Activated T-cell treated with anti-CD3 and anti-CD28 coated beads for 48 hours (primary cell): ENCODE data around the gene GAMT.

ENCODE experiments used
- DNase-seq: peaks from one replicate; pipeline ENCODE4 v3.0.0-alpha.2; 2020; ENCODE audit warnings: low read depth

The GAMT gene

DNA sequence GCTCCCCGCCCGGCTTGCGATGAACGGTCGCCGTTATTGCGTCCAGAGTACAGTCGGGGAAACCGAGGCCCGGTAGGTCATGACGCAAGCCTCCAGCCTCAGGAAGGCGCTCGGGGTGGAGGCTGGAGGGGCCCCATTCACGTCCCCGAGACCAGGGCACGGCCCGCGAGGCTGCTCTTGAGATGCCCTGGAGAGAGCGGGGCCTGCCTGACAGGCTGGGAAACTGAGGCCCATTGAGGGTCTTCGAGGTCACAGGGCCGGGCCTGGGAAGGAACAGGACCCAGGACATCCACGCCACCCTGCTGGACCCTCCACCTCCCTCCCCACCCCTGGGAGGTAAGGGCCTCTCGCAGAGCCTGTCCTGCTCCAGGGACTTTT, 17.3 kb downstream of the GAMT start:
- no peak for DNase-seq

DNA sequence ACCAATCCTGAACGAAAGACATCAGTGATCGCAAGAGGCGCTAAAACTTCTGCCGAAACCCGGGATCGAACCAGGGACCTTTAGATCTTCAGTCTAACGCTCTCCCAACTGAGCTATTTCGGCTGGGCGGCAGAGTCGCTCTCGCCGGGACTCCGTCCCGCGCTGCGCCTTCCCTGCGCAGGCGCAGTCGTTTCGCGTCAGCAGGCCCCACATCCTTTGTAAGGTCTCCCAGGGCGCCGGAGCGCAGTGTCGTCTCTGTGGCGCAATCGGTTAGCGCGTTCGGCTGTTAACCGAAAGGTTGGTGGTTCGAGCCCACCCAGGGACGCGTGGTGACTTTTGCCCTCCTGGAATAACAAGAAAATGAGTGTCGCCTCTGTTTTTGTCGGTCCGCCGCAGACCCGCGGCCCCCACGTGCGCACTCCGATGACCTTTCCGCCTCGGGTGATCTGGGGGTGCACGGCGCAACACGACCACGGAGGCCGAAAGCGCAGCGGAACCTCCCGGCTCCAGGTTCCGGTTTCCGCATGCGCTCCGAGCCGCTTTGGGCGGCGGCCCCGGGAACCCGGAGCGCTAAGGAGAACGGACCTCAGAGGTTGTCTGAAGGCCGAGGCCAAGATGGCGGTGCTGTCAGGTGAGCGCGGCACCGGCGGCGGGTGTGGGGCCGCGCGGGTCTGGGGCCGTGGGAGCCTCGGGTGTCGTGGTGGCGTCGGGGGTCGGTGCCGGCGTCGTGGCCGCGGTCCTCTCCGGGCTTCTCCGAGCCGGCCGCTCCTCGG, 17.8 kb downstream of the GAMT start, which contains the start of gene NDUFS7:
NDUFS7 (plus strand) TSS at position 596 of the 773 bp plus-strand sequence; CDS start at position 616, 20 bp downstream.
- DNase-seq, result peak; percentile 90

DNA sequence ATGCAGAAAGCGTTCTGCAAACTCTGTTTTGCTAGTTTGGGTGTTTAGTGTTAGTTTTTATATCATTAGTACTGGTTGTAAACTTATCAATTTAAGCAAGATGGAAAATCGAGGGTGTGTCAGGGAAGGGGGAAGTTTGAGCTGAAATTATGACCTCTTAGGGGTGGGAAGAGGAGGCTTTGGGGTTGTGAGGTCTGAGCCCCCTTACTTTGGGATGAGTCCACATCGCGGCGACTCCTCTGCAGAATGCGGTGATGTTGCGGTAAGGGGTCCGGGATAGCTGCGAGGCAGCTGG, 18.4 kb downstream of the GAMT start:
- no peak for DNase-seq

DNA sequence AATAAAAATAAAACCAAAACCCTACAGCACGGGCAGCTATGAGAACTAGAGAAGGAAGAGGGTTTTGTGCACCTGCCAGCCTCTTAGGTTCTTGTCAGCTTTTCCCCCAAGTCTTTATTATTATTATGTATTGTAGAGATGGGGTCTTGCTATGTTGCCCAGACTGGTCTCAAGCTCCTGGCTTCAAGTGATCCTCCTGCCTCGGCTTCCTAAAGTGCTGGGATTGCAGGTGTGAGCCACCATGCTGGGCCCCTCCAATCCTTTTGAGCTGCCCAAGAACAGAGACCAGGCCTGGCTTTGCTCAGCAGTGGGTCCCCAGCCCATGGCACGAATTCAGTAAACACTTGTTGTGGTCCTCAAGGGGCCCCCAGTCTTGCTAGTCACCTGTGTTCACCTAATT, 19.1 kb downstream of the GAMT start:
- DNase-seq, result no peak

GRCh38 chr19:1379961-1380489, 21.3 kb downstream of the GAMT start:
- no peak for DNase-seq

GRCh38 chr19:1379126-1379905, 22.0 kb downstream of the GAMT start:
- DNase-seq, result no peak

- DNase-seq, result no peak
Observed at GRCh38 chr19:1377965-1378785, 23.2 kb downstream of the GAMT start.

DNA sequence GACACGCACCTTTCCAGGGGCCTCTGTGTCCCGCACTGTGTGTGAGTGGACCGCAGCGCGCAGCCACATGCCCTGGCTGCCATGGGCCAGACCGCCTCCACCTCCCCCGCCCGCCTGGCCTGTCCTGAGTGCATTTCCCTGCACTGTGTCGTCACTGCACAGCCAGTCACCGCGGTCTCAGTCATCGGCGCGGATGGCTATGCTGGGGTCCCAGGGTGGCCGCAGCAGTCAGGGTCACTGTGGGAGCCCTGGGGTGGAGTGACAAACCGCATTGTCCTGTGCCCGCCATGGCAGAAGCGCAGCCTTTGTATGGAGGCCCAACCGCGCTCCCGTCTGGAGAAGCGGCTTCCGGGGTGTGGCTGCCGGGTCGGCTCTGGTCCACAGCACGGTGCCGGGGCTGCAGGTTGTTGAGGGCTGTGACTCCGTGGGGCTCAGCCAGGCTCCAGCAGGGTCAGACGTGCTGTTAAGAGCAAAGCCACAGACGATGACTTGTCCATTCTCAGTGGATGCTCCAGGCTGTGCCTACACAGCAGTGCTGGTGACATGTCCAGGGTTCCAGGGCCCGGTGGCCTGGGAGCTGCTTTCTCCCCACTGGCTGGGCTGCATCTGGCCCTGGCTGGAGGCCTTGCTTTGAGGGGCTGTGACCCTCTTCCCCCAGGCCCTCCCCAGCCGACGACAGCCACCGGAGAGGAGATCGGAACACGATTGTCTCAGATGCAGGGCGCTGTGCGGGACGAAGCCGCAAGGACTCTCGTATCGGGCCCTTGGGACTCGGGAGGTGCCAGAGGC, 24.0 kb downstream of the GAMT start:
- no peak for DNase-seq

- no peak for DNase-seq
Observed at GRCh38 chr19:1376415-1376805, 24.9 kb downstream of the GAMT start.

DNA sequence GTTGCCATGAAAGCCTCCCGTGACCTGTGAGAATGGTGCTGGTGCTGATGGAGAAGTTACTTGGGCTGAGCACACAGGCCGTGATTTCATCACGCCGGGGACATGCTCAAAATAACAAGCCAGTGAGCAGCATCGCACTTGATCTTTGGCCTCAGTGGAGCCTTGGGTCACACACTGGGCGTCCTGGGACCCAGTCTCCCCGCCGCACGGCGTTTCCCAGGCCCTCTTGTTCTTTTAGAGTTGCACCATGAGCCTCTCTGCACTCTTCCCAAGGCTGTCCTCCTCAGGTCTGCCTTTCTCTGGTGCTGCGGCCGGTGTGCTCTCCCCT, 27.1 kb downstream of the GAMT start:
- DNase-seq, result no peak

DNA sequence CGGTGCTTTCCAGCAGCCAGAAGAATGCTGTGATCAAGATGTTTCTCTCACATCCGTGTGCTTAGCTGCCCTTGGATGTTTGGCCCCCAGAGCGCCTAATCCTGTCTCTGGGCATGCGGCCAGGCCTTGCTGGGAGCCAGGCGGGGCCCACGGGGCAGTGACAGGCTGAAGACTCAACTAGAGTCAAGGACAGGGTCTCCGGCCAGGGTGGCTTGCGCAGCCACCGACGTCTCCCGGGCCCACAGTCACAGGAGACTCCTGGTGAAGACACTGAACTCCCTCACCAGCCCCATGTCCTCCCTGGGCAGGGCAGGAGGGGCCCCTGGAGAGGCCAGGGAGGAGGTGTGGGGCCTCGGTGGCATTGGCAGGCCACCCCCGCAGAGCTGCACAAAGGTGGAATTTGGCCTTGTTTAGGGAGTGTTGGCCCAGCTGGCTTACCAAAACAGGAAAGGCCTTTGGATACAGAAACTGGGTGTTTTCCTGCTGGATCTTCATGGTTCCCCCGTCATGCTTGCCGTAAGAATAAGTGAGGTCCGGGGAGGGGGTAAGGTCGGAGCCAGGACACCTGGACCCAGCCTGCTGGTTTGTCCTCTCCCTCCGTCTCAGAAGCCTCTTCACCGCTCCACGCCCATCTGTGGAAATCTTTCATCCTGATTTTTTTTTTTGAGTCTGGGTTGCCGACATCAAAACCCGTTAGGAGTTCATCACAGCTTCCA, 27.6 kb downstream of the GAMT start:
- DNase-seq, result no peak

DNA sequence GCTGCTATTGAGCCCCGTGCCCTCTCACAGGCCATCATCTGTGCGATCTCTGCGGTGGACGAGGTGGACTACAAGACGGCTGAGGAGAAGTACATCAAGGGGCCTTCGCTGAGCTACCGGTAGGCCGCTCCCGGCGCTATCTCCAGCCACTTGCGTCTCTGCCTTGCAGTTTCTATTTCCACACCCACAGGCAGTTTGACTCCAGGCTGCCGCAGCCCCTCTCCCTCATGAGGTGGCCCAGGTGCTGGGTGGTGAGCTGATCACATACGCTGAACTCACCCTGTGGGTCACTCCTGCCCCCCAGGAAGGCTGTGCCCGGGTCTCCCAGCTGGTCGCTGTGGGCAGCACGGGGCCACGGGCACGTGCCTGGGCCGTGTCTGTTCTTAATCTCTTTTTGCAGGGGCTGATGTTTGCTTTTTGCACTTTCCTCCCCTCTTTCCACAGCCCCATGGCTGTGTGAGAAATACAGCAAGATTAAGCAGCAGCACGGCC, 28.3 kb downstream of the GAMT start:
- DNase-seq, result no peak

- DNase-seq, result no peak
Observed at GRCh38 chr19:1370579-1371361, 30.6 kb downstream of the GAMT start.

- no peak for DNase-seq
Observed at GRCh38 chr19:1369214-1369805, 32.0 kb downstream of the GAMT start.

- no peak for DNase-seq
Observed at GRCh38 chr19:1366899-1367870, 34.2 kb downstream of the GAMT start.

- no peak for DNase-seq
Observed at GRCh38 chr19:1366296-1366695, 35.0 kb downstream of the GAMT start.

DNA sequence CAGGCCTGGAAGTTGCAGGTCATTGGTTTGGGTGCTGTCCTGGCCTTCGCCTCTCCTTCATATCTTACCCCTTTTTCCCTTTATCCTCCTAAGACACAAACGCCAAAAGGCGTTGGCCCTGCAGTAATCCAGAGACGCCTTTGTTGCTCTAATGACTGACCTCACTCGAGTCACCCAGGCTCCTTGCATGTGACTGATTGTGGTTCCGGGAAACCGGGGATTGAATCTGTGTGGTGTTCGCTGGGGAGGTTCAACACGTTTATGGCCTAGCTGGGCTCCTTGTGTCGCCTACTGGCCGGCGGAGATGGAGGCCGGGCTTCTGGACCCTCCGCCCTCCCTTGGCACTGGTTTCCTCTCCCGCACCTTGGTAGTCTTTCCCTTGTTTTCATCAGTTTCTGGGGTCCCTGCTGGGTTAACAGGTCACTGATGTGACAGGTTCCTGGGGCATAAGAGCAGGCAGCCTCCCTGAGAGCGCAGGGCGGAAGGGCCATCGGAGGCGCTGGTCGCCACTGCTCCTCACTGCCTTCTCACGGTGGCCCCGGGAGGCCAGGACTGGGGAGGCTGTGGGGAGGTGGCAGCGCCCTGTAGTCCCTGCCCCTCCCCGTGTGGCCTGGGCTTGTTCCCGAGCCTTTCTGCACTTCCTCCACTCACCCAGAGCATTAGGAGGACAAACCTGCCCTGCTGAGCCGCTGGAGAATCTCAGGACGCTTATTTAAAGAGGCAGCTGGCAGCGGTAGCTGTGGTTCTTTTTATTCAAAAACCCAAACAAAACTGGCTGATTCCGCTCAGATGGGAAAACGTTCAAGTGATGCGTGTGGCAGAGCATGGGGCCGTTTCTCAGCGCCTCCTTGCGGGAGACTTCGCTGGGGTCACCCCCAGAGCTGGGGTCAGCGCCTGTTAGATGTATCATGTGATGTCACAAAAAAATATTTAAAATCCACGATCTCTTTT, 35.7 kb downstream of the GAMT start:
- DNase-seq, result no peak
